CD4-positive, alpha-beta T cell (primary cell): ENCODE data around the gene UNC79. TPM values are rescaled to one million over a fixed set of nuclear protein-coding genes. Genes with fewer than 3 reads are reported as not detected.

Experiments
- ATAC-seq: fragments of 200-7000 bp; cut with Tn5 transposase; one replicate; pipeline ENCODE4 v1.10.0; 2022; ENCODE audit warnings: mild to moderate bottlenecking; ENCODE audit not compliant: poor library complexity
- CTCF ChIA-PET: fragments of 350-600 bp; sonication (Branson Sonifier 250); formaldehyde crosslinking; loops from one replicate; lab custom pipeline; 2021; ENCODE audit warnings: antibody characterized with exemption, inconsistent platforms; lab: Charles Lee
- POLR2A ChIA-PET: fragments of 350-600 bp; sonication (Branson Sonifier 250); formaldehyde crosslinking; loops from one replicate; lab custom pipeline; 2021; ENCODE audit warnings: antibody characterized with exemption, inconsistent platforms; lab: Charles Lee
- DNase-seq, 14 experiments: peaks; one replicate each; pipeline ENCODE4 v3.0.0-alpha.2; 2013 to 2020; ENCODE audit warnings: mixed read lengths in 2 of 14
- H3K27ac ChIP-seq, 2 donors: one replicate each; pipeline versions ENCODE4 v1.5.1 to v1.7.0; 2013; ENCODE audit warnings: low read length in 2 of 2, low read depth in 1 of 2, mild to moderate bottlenecking in 1 of 2
- H3K27me3 ChIP-seq, 2 experiments: 1 replicate in 1 of 2; 2 replicates in 1 of 2; pipeline versions ENCODE4 v1.6.1 to v1.7.0; 2013; ENCODE audit warnings: low read length in 2 of 2, control low read depth in 1 of 2, mild to moderate bottlenecking in 1 of 2, moderate library complexity in 1 of 2; ENCODE audit not compliant: insufficient read depth in 2 of 2, control insufficient read depth in 1 of 2
- H3K36me3 ChIP-seq: one replicate; pipeline ENCODE4 v1.6.1; 2013; ENCODE audit warnings: low read length, control low read depth; ENCODE audit not compliant: insufficient read depth
- H3K4me1 ChIP-seq: one replicate; pipeline ENCODE4 v1.6.1; 2013; ENCODE audit warnings: low read length, control low read depth; ENCODE audit not compliant: insufficient read depth
- H3K4me3 ChIP-seq: one replicate; pipeline ENCODE4 v1.5.1; 2013; ENCODE audit warnings: mild to moderate bottlenecking, low read length, moderate library complexity
- H3K9me3 ChIP-seq, 2 experiments: 1 replicate in 1 of 2; 2 replicates in 1 of 2; pipeline versions ENCODE4 v1.6.1 to v1.7.0; 2013; ENCODE audit warnings: low read length in 2 of 2, mild to moderate bottlenecking in 2 of 2, control low read depth in 1 of 2, moderate library complexity in 1 of 2; ENCODE audit not compliant: control insufficient read depth in 1 of 2, insufficient read depth in 1 of 2
- H3K27ac Mint-ChIP-seq: one replicate; pipeline ENCODE4 v1.8.0; 2020; ENCODE audit warnings: mixed read lengths
- H3K27me3 Mint-ChIP-seq: one replicate; pipeline ENCODE4 v1.8.0; 2021; ENCODE audit warnings: mixed read lengths
- H3K36me3 Mint-ChIP-seq: one replicate; pipeline ENCODE4 v1.8.0; 2021; ENCODE audit warnings: low read depth, mixed read lengths
- H3K4me1 Mint-ChIP-seq: one replicate; pipeline ENCODE4 v1.8.0; 2021; ENCODE audit warnings: low read depth, mixed read lengths
- H3K4me3 Mint-ChIP-seq: one replicate; pipeline ENCODE4 v1.8.0; 2020; ENCODE audit warnings: mild to moderate bottlenecking, mixed read lengths
- H3K9me3 Mint-ChIP-seq: one replicate; pipeline ENCODE4 v1.8.0; 2020; ENCODE audit warnings: mixed read lengths
- intact Hi-C, 2 experiments: fragments of 100-400 bp; cut with DNase I in 1 of 2; cut with micrococcal nuclease in 1 of 2; formaldehyde crosslinking; loops; one replicate each; pipeline versions ENCODE4 v1.15.1 to v1.9.0; 2023 to 2025; cut with DNase I, micrococcal nuclease
- total RNA-seq, 174 experiments: library from RNA in 2 of 174; stranded (reverse) in 2 of 174; gene quantifications; one replicate each; pipeline ENCODE4 v1.2.3 and lab custom pipeline; 2021 to 2026
- TF ChIP-seq, protein P1 (sequence below): fragments of 200-600 bp; IDR thresholded peaks from one replicate; pipeline ENCODE4 v1.8.0; 2022; ENCODE audit warnings: antibody characterized with exemption, mild to moderate bottlenecking

The UNC79 gene
- total RNA-seq, 2 experiments from 2014 or later = not detected

DNA sequence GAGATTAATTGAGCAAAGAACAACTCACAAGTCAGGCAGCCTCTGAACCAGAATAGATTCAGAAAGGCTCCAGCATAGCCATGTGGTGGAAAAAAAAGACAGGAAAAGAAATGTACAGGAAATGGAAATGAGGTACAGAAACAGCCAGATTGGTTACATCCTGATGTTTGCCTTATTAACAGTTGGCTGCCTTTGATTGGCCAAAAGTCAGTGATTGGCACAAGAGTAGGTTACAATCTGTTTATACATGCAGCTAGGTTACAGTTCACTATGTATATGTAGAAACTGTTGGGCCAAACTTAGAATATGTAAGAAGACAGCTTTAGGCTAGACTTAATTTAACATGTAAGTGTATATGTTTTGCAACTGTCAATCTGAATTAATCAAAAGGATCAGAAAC lies 118.9 kb downstream of the UNC79 start:
- Histone ChIP-seq H3K9me3 (no peaks in the 10 kb centered on the region), H3K27me3 (peaks cover 0 to 5% of the 10 kb centered on the region in 2 experiments), H3K36me3 (no peaks in the 10 kb centered on the region), H3K4me1 (no peaks in the 10 kb centered on the region), H3K27ac (no peak overlapping the region), H3K4me3 (no peak overlapping the region)
- POLR2A ChIA-PET = no interaction called here
- no peaks in the 10 kb centered on the region for H3K36me3 Mint-ChIP-seq
- no peaks in the 10 kb centered on the region for H3K9me3 Mint-ChIP-seq
- peaks cover 46% of the 10 kb centered on the region for H3K27me3 Mint-ChIP-seq
- no peaks in the 10 kb centered on the region for H3K4me1 Mint-ChIP-seq
- ATAC-seq (no peak), DNase-seq (no peak)
- H3K4me3 Mint-ChIP-seq = no peak overlapping the region
- intact Hi-C loops = no loop called here
- no peak overlapping the region for H3K27ac Mint-ChIP-seq
- TF ChIP-seq, protein P1, sequence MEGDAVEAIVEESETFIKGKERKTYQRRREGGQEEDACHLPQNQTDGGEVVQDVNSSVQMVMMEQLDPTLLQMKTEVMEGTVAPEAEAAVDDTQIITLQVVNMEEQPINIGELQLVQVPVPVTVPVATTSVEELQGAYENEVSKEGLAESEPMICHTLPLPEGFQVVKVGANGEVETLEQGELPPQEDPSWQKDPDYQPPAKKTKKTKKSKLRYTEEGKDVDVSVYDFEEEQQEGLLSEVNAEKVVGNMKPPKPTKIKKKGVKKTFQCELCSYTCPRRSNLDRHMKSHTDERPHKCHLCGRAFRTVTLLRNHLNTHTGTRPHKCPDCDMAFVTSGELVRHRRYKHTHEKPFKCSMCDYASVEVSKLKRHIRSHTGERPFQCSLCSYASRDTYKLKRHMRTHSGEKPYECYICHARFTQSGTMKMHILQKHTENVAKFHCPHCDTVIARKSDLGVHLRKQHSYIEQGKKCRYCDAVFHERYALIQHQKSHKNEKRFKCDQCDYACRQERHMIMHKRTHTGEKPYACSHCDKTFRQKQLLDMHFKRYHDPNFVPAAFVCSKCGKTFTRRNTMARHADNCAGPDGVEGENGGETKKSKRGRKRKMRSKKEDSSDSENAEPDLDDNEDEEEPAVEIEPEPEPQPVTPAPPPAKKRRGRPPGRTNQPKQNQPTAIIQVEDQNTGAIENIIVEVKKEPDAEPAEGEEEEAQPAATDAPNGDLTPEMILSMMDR = no peak
- CTCF ChIA-PET = no interaction called here

DNA sequence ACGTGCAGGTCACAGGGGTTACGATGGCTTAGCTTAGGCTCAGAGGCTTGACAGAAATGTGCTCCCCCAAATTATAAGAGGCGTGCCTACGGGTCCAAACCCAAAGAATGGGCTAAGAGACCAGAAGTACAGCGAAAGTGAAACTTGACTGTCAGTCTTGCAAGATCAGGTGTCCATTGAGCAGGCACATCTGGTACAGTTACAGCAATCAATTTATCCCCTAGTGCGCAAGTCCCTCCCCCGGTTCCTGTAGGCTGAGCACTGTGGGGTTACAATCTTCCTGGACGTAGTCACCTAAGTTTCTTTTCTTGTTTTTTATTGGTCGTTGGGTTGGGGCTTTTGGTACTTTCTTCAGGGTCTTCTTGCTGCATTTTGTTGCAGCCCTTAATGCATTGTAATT lies 134.2 kb downstream of the UNC79 start:
- DNase-seq = no peak
- intact Hi-C loops = no loop called here
- no peaks in the 10 kb centered on the region for H3K36me3 ChIP-seq
- ATAC-seq = no peak
- Mint-ChIP-seq H3K27me3 (peaks cover 9% of the 10 kb centered on the region), H3K36me3 (no peaks in the 10 kb centered on the region), H3K4me3 (no peak overlapping the region), H3K9me3 (no peaks in the 10 kb centered on the region), H3K4me1 (no peaks in the 10 kb centered on the region), H3K27ac (no peak overlapping the region)
- CTCF ChIA-PET = no interaction called here
- H3K27ac ChIP-seq = no peak overlapping the region
- H3K4me3 ChIP-seq = no peak overlapping the region
- POLR2A ChIA-PET = no interaction called here
- no peaks in the 10 kb centered on the region for H3K27me3 ChIP-seq
- no peaks in the 10 kb centered on the region for H3K9me3 ChIP-seq
- H3K4me1 ChIP-seq = no peaks in the 10 kb centered on the region
- TF ChIP-seq, protein P1 = no peak

DNA sequence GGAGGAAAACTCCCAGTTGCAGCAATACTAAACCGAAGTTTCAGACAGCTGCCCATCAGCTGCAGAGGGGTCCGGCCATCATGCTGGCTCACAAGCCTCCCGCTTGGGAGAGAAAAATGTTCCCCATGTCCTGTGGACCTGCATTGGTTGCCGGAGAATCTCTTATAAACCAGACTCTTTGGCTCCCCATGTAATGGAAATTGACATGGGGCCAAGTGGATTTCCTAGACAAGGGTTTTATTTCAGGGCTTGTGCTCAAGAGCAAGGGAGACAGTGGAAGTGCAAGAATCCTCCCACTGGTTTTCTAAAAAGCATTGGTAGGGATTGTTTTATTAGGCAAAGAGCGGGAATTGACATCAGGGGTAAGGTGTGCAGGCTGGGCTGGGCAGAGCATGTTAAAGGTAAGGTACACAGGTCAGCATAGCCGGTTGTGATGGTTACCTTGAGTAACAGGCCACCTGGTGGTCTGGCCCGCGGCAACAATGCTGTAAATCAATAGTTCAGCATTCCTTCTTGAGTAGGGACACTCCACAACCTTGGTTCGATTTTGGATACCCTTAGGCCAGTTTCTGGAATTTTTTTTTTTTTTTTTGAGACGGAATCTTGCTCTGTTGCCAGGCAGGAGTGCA lies 135.4 kb downstream of the UNC79 start:
- no peaks in the 10 kb centered on the region for H3K36me3 ChIP-seq
- intact Hi-C loops = no loop called here

More for the DNA sequence above, 135.4 kb downstream of the UNC79 start:
- no peaks in the 10 kb centered on the region for H3K9me3 ChIP-seq
- ATAC-seq (no peak), DNase-seq (no peak)
- no peaks in the 10 kb centered on the region for H3K4me1 ChIP-seq
- H3K27me3 Mint-ChIP-seq = peaks cover 5% of the 10 kb centered on the region
- peaks cover 0 to 6% of the 10 kb centered on the region in 2 experiments for H3K27me3 ChIP-seq
- H3K4me1 Mint-ChIP-seq = no peaks in the 10 kb centered on the region
- H3K4me3 Mint-ChIP-seq = no peak overlapping the region
- H3K9me3 Mint-ChIP-seq = no peaks in the 10 kb centered on the region
- H3K36me3 Mint-ChIP-seq = no peaks in the 10 kb centered on the region
- TF ChIP-seq, protein P1 = no peak
- CTCF ChIA-PET = no interaction called here
- no peak overlapping the region for H3K27ac ChIP-seq
- H3K27ac Mint-ChIP-seq = no peak overlapping the region
- POLR2A ChIA-PET = no interaction called here
- no peak overlapping the region for H3K4me3 ChIP-seq
